SK-N-SH (cell line): ENCODE data around the gene FASTKD3.

Source experiments
- EP300 ChIP-seq, 2 experiments: IDR thresholded peaks; 2 replicates each; pipeline versions ENCODE4 v1.4.0 to v1.6.1; 2012; ENCODE audit warnings: borderline replicate concordance in 1 of 2, low read depth in 1 of 2, low read length in 1 of 2
- FOXJ3 ChIP-seq: sonication (generic); formaldehyde crosslinking; IDR thresholded peaks from 2 replicates; pipeline ENCODE4 v1.5.1; 2020; ENCODE audit warnings: mild to moderate bottlenecking, missing genetic modification reagents
- GABPA ChIP-seq: IDR thresholded peaks from 2 replicates; pipeline ENCODE4 v1.4.0; 2012; ENCODE audit warnings: low read depth, mild to moderate bottlenecking
- JUND ChIP-seq: IDR thresholded peaks from 2 replicates; pipeline ENCODE4 v1.4.0; 2012
- MXI1 ChIP-seq: IDR thresholded peaks from 2 replicates; pipeline ENCODE4 v1.6.1; 2012; ENCODE audit warnings: mild to moderate bottlenecking, low read depth, low read length, improper control_type of control experiment
- POLR2AphosphoS5 ChIP-seq: IDR thresholded peaks from 2 replicates; pipeline ENCODE4 v1.6.1; 2012; ENCODE audit warnings: low read depth, low read length
- RAD21 ChIP-seq: IDR thresholded peaks from 2 replicates; pipeline ENCODE4 v1.6.1; 2012; ENCODE audit warnings: mild to moderate bottlenecking, low read length
- RCOR1 ChIP-seq: fragments of 150-350 bp; IDR thresholded peaks from 2 replicates; pipeline ENCODE4 v1.6.1; 2017; ENCODE audit warnings: antibody characterized with exemption, low read length
- SMC3 ChIP-seq: IDR thresholded peaks from 2 replicates; pipeline ENCODE4 v1.6.1; 2012; ENCODE audit warnings: low read depth, low read length, improper control_type of control experiment
- TF ChIP-seq, protein P1 (sequence below): fragments of 150-350 bp; IDR thresholded peaks from 2 replicates; pipeline ENCODE4 v1.6.1; 2016; ENCODE audit warnings: mild to moderate bottlenecking, low read depth, low read length
- TF ChIP-seq, protein P2 (sequence below): fragments of 200-600 bp; sonication (generic); IDR thresholded peaks from 2 replicates; pipeline ENCODE4 v1.6.1; 2017; ENCODE audit warnings: antibody characterized with exemption, mild to moderate bottlenecking, moderate library complexity
- TF ChIP-seq, protein P3 (sequence below): IDR thresholded peaks from 2 replicates; pipeline ENCODE4 v1.6.1; 2012; ENCODE audit warnings: mild to moderate bottlenecking, low read depth, low read length, moderate library complexity
- TF ChIP-seq, protein P4 (sequence below): IDR thresholded peaks from 2 replicates; pipeline ENCODE4 v1.4.0; 2012; ENCODE audit warnings: low read depth, borderline replicate concordance

DNA sequence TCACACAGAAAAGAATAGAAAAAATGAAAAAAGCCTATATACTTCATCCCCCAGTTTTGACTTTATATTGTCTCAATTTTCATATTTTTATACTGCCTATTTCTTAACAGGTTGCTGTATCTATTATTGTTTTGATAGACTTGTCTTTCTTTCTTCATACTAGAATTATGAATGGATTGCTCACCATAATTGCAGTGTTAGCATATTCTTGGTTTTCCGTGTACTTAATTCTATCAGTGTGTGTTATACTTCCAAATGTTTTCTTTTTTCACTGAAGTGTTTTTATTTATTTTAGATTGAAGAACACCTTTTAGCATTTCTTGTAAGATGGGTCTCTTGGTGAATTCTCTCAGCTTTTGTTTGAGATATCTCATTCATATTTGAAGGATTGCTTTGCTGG lies 38.8 kb upstream of the FASTKD3 start:
- TF ChIP-seq MXI1 (no peak), RAD21 (no peak), RCOR1 (no peak), JUND (no peak), GABPA (no peak), FOXJ3 (CRISPR knock-in tag) (no peak), EP300 (IDR thresholded peaks at IDR 0.05; ENCODE audit: borderline replicate concordance in 1 of 2, low read depth in 1 of 2, low read length in 1 of 2) (no peak), POLR2AphosphoS5 (no peak), SMC3 (no peak)
- TF ChIP-seq, protein P1, sequence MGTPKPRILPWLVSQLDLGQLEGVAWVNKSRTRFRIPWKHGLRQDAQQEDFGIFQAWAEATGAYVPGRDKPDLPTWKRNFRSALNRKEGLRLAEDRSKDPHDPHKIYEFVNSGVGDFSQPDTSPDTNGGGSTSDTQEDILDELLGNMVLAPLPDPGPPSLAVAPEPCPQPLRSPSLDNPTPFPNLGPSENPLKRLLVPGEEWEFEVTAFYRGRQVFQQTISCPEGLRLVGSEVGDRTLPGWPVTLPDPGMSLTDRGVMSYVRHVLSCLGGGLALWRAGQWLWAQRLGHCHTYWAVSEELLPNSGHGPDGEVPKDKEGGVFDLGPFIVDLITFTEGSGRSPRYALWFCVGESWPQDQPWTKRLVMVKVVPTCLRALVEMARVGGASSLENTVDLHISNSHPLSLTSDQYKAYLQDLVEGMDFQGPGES = no peak
- TF ChIP-seq, protein P2, sequence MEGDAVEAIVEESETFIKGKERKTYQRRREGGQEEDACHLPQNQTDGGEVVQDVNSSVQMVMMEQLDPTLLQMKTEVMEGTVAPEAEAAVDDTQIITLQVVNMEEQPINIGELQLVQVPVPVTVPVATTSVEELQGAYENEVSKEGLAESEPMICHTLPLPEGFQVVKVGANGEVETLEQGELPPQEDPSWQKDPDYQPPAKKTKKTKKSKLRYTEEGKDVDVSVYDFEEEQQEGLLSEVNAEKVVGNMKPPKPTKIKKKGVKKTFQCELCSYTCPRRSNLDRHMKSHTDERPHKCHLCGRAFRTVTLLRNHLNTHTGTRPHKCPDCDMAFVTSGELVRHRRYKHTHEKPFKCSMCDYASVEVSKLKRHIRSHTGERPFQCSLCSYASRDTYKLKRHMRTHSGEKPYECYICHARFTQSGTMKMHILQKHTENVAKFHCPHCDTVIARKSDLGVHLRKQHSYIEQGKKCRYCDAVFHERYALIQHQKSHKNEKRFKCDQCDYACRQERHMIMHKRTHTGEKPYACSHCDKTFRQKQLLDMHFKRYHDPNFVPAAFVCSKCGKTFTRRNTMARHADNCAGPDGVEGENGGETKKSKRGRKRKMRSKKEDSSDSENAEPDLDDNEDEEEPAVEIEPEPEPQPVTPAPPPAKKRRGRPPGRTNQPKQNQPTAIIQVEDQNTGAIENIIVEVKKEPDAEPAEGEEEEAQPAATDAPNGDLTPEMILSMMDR = no peak
- TF ChIP-seq, protein P3, sequence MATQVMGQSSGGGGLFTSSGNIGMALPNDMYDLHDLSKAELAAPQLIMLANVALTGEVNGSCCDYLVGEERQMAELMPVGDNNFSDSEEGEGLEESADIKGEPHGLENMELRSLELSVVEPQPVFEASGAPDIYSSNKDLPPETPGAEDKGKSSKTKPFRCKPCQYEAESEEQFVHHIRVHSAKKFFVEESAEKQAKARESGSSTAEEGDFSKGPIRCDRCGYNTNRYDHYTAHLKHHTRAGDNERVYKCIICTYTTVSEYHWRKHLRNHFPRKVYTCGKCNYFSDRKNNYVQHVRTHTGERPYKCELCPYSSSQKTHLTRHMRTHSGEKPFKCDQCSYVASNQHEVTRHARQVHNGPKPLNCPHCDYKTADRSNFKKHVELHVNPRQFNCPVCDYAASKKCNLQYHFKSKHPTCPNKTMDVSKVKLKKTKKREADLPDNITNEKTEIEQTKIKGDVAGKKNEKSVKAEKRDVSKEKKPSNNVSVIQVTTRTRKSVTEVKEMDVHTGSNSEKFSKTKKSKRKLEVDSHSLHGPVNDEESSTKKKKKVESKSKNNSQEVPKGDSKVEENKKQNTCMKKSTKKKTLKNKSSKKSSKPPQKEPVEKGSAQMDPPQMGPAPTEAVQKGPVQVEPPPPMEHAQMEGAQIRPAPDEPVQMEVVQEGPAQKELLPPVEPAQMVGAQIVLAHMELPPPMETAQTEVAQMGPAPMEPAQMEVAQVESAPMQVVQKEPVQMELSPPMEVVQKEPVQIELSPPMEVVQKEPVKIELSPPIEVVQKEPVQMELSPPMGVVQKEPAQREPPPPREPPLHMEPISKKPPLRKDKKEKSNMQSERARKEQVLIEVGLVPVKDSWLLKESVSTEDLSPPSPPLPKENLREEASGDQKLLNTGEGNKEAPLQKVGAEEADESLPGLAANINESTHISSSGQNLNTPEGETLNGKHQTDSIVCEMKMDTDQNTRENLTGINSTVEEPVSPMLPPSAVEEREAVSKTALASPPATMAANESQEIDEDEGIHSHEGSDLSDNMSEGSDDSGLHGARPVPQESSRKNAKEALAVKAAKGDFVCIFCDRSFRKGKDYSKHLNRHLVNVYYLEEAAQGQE = no peak
- TF ChIP-seq, protein P4, sequence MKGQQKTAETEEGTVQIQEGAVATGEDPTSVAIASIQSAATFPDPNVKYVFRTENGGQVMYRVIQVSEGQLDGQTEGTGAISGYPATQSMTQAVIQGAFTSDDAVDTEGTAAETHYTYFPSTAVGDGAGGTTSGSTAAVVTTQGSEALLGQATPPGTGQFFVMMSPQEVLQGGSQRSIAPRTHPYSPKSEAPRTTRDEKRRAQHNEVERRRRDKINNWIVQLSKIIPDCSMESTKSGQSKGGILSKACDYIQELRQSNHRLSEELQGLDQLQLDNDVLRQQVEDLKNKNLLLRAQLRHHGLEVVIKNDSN = no peak
